ENCODE data around the gene FLYWCH2. TPM values are rescaled to one million over a fixed set of nuclear protein-coding genes. Genes with fewer than 3 reads are reported as not detected.
"Not testable (repeated sequence)": the region's sequence is repeated elsewhere in the genome, so short reads cannot be mapped to it uniquely, and the experiment has no call there.

Gene FLYWCH2
- total RNA-seq, 1 donor from 2014 or later, result 36.5 TPM

GRCh38 chr16:2907084-2907753 lies 24.2 kb downstream of the FLYWCH2 start:
- Histone ChIP-seq H3K4me1 (ENCODE audit: insufficient read depth, low read length) (peaks cover 19% of the 10 kb centered on the region), H3K4me2 (ENCODE audit: low read length) (peak overlapping the region; percentile 33)
- H3K27ac Mint-ChIP-seq (ENCODE audit: unreplicated experiment), result peak overlapping the region; percentile 84
- H3K36me3 Mint-ChIP-seq (ENCODE audit: low read depth, unreplicated experiment); H3K9me3 ChIP-seq (ENCODE audit: insufficient read depth, low read depth, low read length); H3K9ac ChIP-seq (ENCODE audit: low read length); H3K9me3 Mint-ChIP-seq (ENCODE audit: unreplicated experiment); H3K4me3 ChIP-seq (ENCODE audit: insufficient read depth, low read depth, low read length); H3K36me3 ChIP-seq (ENCODE audit: insufficient read depth, low read length); H2AFZ ChIP-seq (ENCODE audit: low read depth, low read length); H4K20me1 ChIP-seq (ENCODE audit: insufficient read depth, low read length); FAIRE-seq; H3K27me3 ChIP-seq (ENCODE audit: insufficient read depth, low read length); H3K27ac ChIP-seq (ENCODE audit: low read depth, low read length); H3K79me2 ChIP-seq (ENCODE audit: insufficient read depth, low read length); H3K27me3 Mint-ChIP-seq (ENCODE audit: low read depth, unreplicated experiment): not testable (repeated sequence)
- peaks cover 15% of the 10 kb centered on the region for H3K4me1 Mint-ChIP-seq (ENCODE audit: low read depth, unreplicated experiment)
- peak overlapping the region; percentile 71 for H3K4me3 Mint-ChIP-seq (ENCODE audit: unreplicated experiment)
- peak; percentile 32 for TF ChIP-seq CTCF (IDR thresholded peaks at IDR 0.05; ENCODE audit: insufficient read depth, low read depth, low read length)
- DNase-seq (ENCODE audit: low read depth), result peak; percentile 24

GRCh38 chr16:2910441-2910969 lies 27.5 kb downstream of the FLYWCH2 start:
- peaks cover 22% of the 10 kb centered on the region for H3K79me2 ChIP-seq (ENCODE audit: insufficient read depth, low read length)
- no peaks in the 10 kb centered on the region for H3K9me3 Mint-ChIP-seq (ENCODE audit: unreplicated experiment)
- H3K27ac Mint-ChIP-seq (ENCODE audit: unreplicated experiment), result no peak overlapping the region
- no peaks in the 10 kb centered on the region for H3K27me3 ChIP-seq (ENCODE audit: insufficient read depth, low read length)
- H3K27me3 Mint-ChIP-seq (ENCODE audit: low read depth, unreplicated experiment), result no peaks in the 10 kb centered on the region
- FAIRE-seq (no peak), DNase-seq (ENCODE audit: low read depth) (no peak)
- H3K36me3 ChIP-seq (ENCODE audit: insufficient read depth, low read length), result peaks cover 4% of the 10 kb centered on the region
- H3K36me3 Mint-ChIP-seq (ENCODE audit: low read depth, unreplicated experiment), result peaks cover 3% of the 10 kb centered on the region
- peaks cover 26% of the 10 kb centered on the region for H3K4me1 Mint-ChIP-seq (ENCODE audit: low read depth, unreplicated experiment)
- H3K4me2 ChIP-seq (ENCODE audit: low read length), result no peak overlapping the region
- H3K9ac ChIP-seq (ENCODE audit: low read length), result no peak overlapping the region
- peaks cover 15% of the 10 kb centered on the region for H4K20me1 ChIP-seq (ENCODE audit: insufficient read depth, low read length)
- H3K4me1 ChIP-seq (ENCODE audit: insufficient read depth, low read length), result peaks cover 26% of the 10 kb centered on the region
- peak overlapping the region; percentile 26 for H2AFZ ChIP-seq (ENCODE audit: low read depth, low read length)
- H3K9me3 ChIP-seq (ENCODE audit: insufficient read depth, low read depth, low read length), result no peaks in the 10 kb centered on the region
- no peak overlapping the region for H3K27ac ChIP-seq (ENCODE audit: low read depth, low read length)
- no peak overlapping the region for H3K4me3 ChIP-seq (ENCODE audit: insufficient read depth, low read depth, low read length)
- no peak for TF ChIP-seq EZH2 (IDR thresholded peaks at IDR 0.05; ENCODE audit: insufficient read depth, low read length)
- no peak for TF ChIP-seq CTCF (IDR thresholded peaks at IDR 0.05; ENCODE audit: insufficient read depth, low read depth, low read length)
- H3K4me3 Mint-ChIP-seq (ENCODE audit: unreplicated experiment), result peak overlapping the region; percentile 87
